Stimulated activated CD4-positive, alpha-beta T cell treated with anti-CD3 and anti-CD28 coated beads, TNF-alpha, amount 100 ng/mL, for 48 hours (primary cell): ENCODE results near the gene KDM5C.
"Not testable (repeated sequence)": the region's sequence is repeated elsewhere in the genome, so short reads cannot be mapped to it uniquely, and the experiment has no call there.

Source experiments
- DNase-seq, 3 donors: peaks; one replicate each; pipeline ENCODE4 v3.0.0-alpha.2; 2020; ENCODE audit warnings: low read depth in 3 of 3

Gene KDM5C

DNA sequence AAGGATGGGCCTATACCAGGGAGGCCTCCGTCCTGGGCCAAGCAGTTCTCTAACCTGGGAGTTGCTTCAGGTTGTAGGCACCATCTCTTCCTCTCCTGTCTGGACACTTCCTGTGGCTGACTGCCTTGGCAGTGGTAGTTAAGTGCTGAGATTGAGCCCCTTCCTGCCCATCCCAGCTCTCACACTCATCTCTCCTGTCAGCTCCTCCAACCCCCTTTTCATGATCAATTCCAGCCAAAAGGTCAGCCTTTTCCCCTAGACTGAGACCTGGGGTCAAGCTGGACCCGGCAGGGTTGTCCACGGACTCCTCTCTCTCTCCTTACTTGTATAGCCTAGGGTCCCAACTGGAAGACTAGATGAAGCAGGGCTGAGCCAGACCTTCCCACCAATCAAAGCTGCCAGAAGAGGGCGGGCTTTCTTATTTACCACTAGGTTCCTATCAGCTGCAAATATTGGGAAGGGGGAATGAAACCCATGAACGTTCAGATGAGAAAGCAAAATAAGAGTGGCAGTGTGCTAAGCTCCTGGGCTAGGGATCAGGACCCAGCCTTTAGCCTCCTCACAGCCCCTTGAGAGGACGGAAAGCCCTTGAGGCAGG lies 34.5 kb downstream of the KDM5C start:
- no peak for DNase-seq

DNA sequence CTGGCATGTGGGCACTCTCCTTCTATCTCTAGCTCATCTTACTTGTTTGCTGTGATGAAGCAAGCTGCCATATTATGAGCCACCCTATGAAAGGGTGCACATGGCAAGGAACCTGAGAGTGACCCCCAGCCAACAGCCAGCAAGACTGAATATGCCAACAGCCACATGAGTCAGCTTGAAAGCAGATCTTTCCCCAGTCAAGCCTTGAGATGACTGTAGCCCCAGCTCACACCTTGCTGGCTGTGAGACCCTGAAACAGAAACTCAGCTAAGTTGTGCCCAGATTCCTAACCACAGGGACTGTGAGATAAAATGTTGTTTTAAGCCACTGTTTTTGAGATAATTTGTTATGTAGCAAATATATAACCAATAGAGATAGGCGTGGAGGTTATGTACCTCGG lies 36.2 kb downstream of the KDM5C start:
- peak; percentile 11 to 38 (median 18) for DNase-seq

DNA sequence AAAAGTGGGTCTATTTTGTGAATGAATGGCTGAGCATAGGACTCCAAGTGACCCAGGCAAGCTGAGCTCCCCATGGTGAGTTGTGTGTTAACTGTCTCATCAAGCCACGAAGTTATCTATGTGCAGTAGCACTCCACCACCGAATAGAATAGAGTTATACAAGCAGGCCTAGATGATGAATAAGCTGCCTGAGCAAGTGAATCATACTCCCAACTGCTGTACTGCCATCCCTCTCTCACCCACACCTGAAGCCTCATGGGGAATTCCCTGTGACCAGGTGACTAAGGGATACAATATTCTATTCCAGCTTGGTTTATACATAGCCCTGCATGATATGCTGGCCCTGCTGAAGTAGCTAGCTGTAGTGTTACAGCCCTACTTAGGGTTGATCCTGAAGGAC lies 38.7 kb downstream of the KDM5C start:
- peak in 2 of 3 donors; percentile 14 to 21 for DNase-seq

DNA sequence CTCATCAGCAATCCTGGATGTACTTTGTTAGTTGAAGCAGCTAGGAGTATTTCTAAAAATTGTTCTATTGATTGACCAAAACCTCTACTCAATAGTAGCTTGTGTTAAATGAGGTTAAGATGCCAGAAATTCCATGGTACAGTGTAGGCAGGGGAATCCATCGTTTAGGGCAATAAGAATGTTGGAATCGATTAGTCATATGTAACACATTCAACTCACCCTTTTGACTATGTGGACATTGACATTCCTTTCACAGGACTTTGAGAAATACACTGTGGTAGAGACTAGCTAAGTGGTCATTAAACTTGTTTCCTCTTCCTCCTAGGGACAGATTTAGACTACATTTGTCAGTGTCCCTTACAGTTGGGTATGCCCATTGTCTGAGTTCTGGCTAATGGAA lies 40.2 kb downstream of the KDM5C start:
- DNase-seq = no peak

DNA sequence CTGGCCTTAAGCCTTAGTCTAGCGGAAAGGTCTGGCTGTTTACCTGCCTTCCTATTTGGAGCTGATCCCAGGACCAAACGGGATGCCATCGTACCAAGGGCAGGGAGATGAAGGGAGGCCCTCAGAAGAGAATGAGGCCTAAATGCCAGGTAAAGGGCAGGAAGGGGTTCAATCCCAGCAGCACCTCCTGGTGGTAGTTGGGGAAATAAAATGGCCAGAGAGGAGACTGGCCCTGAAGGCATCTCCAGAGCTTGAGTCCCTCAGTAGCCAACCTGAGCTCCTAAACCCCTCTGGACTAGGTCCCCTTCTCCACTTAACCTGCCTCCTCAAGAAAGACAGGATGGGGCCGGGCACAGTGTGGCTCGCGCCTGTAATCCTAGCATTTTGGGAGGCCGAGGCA lies 53.7 kb downstream of the KDM5C start:
- no peak for DNase-seq

DNA sequence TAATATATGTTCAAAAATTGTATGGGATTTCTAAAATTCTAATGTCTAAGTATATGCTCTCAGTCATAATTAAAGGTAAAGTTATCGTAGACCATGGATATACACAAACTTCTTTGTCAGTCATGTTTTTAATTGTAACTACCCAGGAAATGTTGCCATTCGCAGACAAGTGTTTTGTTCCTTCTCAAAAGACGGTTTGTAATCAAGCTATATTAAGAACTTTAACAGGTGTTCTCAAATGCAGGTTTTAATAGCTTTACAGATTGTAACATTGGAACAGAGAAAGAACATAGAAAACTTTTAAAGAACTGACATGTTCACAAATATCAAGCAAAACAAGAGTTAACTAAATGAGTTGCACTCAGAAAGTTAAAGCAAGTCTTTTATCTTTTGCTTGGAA lies 58.9 kb downstream of the KDM5C start:
- no peak for DNase-seq

DNA sequence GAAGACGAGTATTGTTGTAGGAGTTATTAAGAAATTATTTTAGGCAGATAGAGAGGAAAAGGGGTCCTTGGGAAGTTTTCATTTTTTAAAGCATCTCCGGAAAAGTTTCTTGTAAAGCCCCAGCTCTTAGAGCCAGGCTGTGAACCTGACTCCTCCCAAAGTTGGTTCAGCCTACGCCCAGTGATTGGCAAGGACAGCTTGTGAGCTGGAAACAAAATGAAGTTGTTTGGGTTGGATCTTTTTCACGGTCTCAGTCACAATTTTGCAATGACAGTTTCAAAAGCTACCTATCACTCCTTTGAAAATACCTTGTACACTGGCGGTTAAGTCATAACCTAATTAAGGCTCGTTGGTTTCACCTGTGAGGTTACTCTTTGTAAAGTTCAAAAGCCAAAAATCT lies 60.4 kb downstream of the KDM5C start:
- not testable (repeated sequence) for DNase-seq

DNA sequence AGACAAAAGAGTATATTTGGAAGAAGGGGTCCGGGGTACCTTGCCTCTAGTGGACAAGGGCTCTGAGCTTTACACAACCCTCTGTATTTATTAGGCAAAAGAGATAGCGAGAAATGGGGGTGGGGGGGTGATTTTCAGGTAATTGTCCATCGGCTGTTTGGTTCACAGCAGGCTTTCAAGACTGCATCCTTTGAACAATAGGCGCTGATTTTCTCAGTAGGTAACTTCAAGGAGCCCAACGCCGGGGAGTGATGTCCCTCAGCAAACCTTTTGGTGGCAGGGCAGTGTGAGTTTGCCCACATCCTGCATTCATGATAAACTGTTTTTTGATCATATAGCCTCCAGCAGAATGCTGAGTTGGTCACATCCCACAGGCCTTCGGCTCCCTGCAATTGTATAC lies 61.6 kb downstream of the KDM5C start:
- DNase-seq = no peak

DNA sequence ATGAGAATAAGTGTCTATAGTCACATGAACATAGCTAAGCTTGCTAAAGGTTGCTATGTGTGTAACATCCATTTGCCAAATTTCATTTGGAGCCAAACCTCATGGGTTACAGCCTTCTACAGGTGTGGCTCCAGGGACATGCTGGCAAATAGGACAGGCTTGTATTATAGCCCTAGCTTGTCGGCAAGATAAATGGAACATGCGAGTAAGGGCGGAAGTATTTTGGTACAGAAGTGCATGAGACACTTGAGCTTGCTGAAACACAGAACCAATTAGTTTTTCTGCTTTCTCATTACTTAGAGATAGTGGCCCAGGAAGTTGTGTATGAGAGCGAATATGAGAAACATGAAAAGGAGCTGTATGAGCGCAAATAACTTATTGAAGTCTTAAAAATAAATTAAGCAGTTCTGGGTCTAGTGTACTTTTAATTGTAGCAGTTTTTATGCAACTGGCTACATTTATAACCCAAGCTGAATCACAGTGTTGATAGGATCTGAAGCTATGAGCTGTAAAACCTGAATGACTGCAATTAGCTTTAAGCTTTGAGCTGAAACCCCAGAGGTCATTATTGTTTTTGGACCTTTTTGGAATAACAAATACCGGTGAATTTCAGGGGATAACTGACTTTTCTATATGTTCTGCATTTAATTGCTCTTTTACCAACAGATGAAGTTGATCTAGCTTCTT lies 64.6 kb downstream of the KDM5C start:
- DNase-seq = no peak

DNA sequence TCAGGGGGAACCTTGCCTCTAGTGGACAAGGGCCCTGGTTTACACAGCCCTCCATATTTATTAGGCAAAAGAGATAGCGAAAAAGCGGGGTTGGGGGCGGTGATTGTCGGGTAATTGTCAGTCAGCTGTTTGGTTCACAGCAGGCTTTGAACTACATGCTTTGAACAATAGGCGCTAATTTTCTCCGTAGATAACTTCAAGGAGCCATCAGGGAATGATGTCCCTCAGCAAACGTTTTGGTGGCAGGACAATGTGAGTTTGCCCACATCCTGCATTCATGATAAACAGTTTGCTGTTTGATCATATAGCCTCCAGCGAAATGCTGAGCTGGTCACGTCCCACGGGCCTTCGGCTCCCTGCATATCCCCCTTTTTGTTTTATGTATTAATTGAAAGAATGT lies 65.8 kb downstream of the KDM5C start:
- DNase-seq = no peak

DNA sequence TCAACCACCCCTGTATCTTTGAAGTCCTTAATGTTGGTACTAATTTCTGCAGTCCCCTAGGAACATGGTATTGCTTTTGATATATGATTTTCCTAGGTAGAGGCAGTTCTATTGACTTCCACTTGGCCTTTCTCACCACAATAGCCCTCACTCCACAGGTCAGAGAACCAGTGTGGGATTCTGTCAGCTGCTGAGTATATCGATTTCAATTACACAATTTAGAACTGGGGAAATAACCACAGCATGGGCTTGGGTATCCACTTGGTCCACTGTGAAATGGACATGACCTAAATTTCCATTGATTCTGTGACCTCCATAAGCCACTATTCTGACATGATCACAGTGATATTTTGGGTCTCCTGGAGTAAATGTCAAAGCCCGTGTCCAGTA lies 68.8 kb downstream of the KDM5C start:
- DNase-seq = no peak

DNA sequence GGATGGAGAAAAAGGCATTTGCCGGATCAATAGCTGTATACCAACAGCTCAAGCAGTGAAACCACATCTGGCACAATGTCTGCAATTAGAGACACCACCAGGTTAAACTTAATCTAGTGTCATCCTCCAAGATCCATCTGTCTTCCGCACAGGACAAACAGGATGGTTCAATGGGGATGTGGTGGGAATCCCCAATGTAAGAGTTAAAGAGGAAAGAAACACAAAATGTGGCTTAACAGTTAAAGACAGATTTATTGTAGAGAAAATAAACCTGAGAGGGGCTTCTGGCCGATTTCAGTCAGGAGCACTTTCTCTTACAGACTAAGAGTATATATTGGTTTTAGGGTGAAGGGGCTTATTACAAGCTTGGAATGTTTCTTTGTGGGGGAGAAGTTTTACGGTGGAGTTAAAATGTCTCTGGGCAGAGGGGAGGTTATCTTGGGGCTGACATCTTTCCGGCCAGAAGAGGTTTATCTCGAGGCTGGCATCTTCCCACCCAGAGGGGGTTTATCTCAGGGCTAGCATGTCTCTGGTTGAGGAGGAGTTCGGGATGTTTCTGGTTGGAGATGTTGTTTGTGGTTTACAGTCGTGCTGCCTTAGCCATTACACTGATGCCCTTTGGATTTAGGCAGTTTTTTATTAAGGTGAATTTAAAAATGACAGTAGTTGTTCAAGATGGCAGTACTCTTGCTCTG lies 69.3 kb downstream of the KDM5C start:
- DNase-seq = no peak

DNA sequence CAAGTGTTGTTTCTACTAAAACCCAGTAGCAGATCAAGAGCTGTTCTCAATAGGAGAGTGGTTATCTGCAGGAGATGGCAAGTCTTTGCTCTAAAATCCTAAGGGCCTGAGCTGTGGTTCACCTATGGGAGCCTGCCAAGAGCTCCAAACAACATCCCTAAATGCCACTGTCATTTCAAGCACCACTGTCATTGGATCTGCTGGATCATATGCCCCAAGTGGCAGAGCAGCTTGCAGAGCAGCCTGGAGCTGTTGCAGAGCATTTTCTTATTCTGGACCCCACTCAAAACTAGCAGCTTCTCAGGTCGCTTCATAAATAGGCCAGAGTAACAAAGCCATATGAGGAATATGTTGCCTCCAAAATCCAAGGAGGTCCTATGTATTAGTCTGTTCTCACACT lies 71.4 kb downstream of the KDM5C start:
- DNase-seq = no peak
